H1 (cell line): ENCODE measurements around the gene MAP7D2. TPM values are rescaled to one million over a fixed set of nuclear protein-coding genes. Genes with fewer than 3 reads are reported as not detected.

ENCODE experiments used
- CHD2 ChIP-seq: IDR thresholded peaks from 2 replicates; pipeline ENCODE4 v1.6.1; 2012; ENCODE audit warnings: low read length, improper control_type of control experiment
- HDAC2 ChIP-seq, 2 experiments: fragments of 300-600 bp in 1 of 2; sonication (generic) in 1 of 2; IDR thresholded peaks; 2 replicates each; pipeline ENCODE4 v1.6.1; 2011 to 2012; ENCODE audit warnings: low read depth in 2 of 2, low read length in 2 of 2, mild to moderate bottlenecking in 2 of 2, moderate library complexity in 2 of 2, borderline replicate concordance in 1 of 2, inconsistent platforms in 1 of 2
- RXRA ChIP-seq: IDR thresholded peaks from 2 replicates; pipeline ENCODE4 v1.6.1; 2011; ENCODE audit warnings: low read depth, mild to moderate bottlenecking, low read length, moderate library complexity; ENCODE audit not compliant: insufficient read depth
- SIRT6 ChIP-seq: IDR thresholded peaks from one replicate; pipeline ENCODE4 v1.7.1; 2012; ENCODE audit warnings: low read length, inconsistent platforms
- polyA plus RNA-seq, 7 experiments: library from polyadenylated mRNA; depleted of rRNA in 3 of 7; stranded (reverse) in 5 of 7; unstranded in 2 of 7; fragments of >200 nt in 5 of 7; fragments of 200-250 nt in 2 of 7; gene quantifications; 1 replicate in 5 of 7; 2 replicates in 1 of 7; 4 replicates in 1 of 7; pipeline versions ENCODE4 v1.2.1 to v1.2.3, GENCODE V29; 2011 to 2013; ENCODE audit warnings: missing spikeins in 2 of 7, mixed read lengths in 2 of 7
- total RNA-seq: library from RNA; stranded (reverse); fragmentation: NEBNext Ultra II Directional; extraction: Animal tissue kit (Norgen Biotek cat#: 25700); gene quantifications from 2 replicates; pipeline ENCODE4 v1.2.1, GENCODE V29; 2021
- TF ChIP-seq, protein P1 (sequence below): IDR thresholded peaks from 2 replicates; pipeline ENCODE4 v1.6.1; 2012; ENCODE audit warnings: inconsistent platforms

The MAP7D2 gene
- total and polyA plus RNA-seq, 2 of the 8 experiments (the other 6 are each of a cell fraction or from before 2014, with no cell fraction given) = 0.65 to 0.83 TPM

GRCh38 chrX:20140420-20140819, 23.7 kb upstream of the MAP7D2 start (continued):
- TF ChIP-seq, protein P1, sequence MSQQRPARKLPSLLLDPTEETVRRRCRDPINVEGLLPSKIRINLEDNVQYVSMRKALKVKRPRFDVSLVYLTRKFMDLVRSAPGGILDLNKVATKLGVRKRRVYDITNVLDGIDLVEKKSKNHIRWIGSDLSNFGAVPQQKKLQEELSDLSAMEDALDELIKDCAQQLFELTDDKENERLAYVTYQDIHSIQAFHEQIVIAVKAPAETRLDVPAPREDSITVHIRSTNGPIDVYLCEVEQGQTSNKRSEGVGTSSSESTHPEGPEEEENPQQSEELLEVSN = no peak
- TF ChIP-seq RXRA (no peak), SIRT6 (no peak), HDAC2 (IDR thresholded peaks at IDR 0.05; ENCODE audit: borderline replicate concordance in 1 of 2, low read depth in 2 of 2, low read length in 2 of 2) (no peak), CHD2 (no peak)
